ENCODE results near the gene WNT3A. TPM values are rescaled to one million over a fixed set of nuclear protein-coding genes. Genes with fewer than 3 reads are reported as not detected.

The WNT3A gene
- total RNA-seq, 4 donors from 2014 or later, result not detected

DNA sequence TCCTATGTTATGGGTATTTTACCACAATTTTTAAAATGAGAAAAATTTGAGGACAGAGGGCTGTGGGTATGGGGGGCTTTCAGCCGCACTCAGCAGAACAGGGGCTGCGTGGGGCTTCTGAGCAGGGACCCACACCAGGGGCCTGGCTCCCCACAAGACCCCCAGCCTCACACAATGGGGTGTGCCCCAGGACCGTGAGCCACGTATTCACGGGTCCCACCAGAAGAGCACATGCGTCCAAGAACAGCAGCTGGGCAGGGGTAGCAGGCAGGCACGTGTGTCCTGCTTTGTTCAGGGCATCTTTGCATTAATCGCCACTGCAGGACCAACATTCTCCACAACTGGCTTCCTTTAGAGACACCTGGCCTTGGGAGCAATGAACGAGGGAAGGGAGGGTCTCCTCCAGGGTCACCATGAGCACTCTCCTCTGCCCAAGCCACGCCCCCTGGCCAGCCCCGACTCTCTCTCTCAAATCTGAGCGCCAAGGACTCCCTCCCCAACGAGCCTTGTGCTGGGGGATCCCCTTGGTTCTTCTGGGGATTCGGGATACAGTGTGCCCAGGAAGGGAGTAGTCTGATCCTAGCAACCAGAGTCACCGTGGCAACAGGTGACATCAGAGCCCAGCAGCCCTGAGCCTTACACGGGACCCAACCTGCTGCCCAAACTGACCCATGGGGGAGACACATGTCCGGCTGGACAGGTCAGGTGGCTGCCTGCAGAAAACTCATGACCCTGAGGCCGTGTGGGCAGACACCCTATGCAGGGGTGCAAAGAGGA, 68.3 kb downstream of the WNT3A start:
- DNase-seq (ENCODE audit: low spot score) (no peak), ATAC-seq (ENCODE audit: low FRiP score) (no peak)
- TF ChIP-seq, protein P1, sequence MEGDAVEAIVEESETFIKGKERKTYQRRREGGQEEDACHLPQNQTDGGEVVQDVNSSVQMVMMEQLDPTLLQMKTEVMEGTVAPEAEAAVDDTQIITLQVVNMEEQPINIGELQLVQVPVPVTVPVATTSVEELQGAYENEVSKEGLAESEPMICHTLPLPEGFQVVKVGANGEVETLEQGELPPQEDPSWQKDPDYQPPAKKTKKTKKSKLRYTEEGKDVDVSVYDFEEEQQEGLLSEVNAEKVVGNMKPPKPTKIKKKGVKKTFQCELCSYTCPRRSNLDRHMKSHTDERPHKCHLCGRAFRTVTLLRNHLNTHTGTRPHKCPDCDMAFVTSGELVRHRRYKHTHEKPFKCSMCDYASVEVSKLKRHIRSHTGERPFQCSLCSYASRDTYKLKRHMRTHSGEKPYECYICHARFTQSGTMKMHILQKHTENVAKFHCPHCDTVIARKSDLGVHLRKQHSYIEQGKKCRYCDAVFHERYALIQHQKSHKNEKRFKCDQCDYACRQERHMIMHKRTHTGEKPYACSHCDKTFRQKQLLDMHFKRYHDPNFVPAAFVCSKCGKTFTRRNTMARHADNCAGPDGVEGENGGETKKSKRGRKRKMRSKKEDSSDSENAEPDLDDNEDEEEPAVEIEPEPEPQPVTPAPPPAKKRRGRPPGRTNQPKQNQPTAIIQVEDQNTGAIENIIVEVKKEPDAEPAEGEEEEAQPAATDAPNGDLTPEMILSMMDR (IDR thresholded peaks at IDR 0.05), result no peak

DNA sequence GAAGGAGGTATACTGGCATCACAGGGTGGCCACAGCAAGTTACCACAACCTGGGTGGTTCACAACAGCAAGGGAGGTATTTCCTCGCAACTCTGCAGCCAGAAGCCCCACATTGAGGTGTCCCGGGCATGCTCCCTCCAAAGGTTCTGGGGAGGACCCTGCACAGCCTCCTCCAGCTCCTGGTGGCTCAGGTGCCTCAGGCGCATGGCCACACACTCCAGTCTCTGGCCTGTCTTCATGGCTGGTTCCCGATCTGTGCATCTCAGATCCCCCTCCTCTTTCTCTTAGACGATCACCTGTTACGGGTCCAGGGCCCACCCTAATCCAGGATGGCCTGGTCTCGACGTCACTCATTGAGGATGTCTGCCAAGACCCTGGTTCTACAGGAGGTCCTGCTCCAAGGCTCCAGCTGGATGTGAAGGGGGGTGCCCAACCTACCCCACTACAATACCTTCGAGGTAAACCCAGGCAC, 69.0 kb downstream of the WNT3A start:
- TF ChIP-seq, protein P1 (IDR thresholded peaks at IDR 0.05), result no peak
- ATAC-seq (ENCODE audit: low FRiP score) (no peak), DNase-seq (ENCODE audit: low spot score) (no peak)

DNA sequence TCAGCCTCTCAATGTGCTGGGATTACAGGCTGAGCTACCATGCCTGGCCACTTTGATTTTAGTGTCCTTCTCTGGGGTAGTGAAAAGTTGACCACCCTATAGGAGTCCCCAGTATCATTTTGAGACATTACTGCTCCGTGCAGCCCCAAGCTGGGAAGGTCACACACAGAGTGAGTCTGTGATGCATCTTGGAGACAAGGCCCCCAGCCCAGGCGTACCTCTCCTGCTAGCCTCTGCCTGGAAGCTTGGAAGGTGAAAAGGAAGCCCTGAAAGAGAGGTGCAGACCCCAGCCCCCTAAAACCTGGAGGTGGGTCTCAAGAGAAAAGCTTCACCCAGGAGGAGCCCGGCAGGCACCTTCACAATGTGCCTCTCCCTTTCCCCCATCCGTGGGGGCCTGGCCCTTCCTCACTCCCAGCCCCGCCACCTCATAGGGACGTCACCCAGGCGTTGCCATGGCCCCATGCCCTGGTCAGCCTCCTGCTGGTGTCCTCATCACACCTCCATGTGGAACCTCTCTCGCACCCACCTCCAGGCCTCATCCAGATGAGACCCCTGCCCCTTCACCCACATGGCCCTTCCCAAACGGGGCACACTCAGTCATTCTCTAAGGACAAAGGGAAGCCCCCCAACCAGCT, 70.1 kb downstream of the WNT3A start:
- DNase-seq (ENCODE audit: low spot score), result no peak
- TF ChIP-seq, protein P1 (IDR thresholded peaks at IDR 0.05), result no peak
- ATAC-seq (ENCODE audit: low FRiP score), result no peak

DNA sequence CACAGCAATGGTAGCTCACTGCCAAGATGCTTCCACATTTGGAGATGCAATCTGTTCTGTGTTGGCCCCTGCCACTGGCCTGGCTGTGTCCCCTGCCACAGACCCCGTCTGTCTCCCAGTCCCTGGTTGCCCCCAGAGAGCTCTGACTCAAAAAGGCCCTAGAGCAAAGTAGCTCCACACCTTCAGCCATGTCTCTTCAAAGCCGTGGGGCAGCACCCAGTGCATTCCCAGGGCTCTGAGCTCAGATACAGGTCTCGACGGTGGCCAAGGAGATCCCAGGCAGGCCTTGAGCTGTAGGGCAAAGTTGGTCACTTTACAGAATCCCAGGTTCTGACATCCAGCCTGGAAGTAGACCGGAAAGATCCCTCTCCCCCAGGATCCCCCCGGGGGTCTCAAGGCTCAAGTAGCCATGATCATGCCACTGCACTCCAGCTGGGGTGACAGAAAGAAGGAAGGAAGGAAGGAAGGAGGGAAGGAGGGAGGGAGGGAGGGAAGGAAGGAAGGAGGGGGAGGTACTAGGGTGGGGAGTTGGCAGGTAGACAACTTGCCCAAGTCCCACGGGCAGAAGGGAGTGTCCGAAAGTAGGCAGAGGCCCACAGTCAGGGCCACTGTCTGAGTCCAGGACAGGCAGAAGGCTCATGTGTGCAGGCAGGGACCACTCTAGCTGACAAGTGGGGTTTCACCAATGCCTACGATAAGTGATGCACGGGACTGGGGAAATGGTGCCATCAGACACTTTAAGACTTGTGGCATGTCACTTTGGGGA, 71.0 kb downstream of the WNT3A start:
- ATAC-seq (ENCODE audit: low FRiP score) (no peak), DNase-seq (ENCODE audit: low spot score) (no peak)
- TF ChIP-seq, protein P1 (IDR thresholded peaks at IDR 0.05), result no peak

DNA sequence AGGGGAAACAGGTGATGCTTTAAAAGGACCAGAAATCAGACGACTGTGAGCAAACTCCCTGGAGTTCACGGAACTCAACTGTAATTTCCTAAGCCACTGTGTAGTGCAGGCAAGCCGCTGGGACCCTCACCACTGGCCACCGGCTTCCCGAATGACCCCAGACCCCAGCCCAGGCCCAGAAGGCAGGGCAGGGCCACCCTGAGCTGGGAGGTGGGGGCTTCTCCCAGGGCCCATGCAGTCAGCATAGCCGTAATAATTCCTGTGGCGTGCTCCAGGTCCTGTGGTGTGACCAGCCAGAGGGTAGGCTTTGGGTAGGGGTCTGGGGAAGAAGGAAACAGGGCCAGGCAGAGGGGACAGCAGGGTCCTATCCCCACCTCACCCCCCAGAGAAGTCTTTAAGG, 72.2 kb downstream of the WNT3A start:
- DNase-seq (ENCODE audit: low spot score) (no peak), ATAC-seq (ENCODE audit: low FRiP score) (no peak)
- TF ChIP-seq, protein P1 (IDR thresholded peaks at IDR 0.05), result no peak

DNA sequence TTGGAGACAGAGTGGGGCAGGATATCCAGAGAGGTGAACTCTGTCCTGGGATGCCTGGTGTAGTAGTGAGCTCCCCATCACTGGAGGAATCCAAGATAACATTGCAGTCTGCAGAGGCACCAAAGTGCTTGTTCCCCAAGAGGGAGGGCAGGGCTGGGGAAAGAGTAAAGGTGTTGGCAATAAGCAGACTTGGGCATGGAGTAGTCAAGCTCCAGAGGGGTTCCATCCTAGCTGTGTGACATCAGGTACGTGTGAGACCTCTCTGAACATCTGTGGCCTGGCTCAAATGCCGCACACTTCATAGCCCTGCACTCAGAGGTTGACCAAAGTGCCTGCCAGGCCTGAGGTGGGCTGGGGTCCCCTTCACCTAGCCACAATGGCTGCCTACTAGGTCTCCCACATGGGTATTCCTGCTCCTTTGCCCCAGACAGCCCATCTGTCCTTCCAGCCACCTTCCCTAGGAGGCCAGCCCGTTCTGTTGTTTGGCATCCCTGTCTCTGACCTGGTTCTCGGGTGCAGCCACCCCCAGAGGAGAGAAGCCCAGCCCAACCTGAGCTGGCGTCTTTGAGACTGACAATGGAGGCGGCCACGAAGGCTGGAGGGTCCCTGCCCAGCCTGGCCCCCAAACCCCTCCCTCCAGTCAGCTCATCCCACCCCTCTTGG, 72.9 kb downstream of the WNT3A start:
- TF ChIP-seq, protein P1 (IDR thresholded peaks at IDR 0.05), result no peak
- DNase-seq (ENCODE audit: low spot score) (no peak), ATAC-seq (ENCODE audit: low FRiP score) (no peak)
